H1 (cell line): Measurements from ENCODE around the gene NRXN3. TPM values are rescaled to one million over a fixed set of nuclear protein-coding genes. Genes with fewer than 3 reads are reported as not detected.

Experiments used
- CTCF ChIA-PET: fragments of 300-600 bp; sonication (Branson Sonifier 250); formaldehyde crosslinking; loops from one replicate; lab custom pipeline; 2021; ENCODE audit not compliant: partially characterized antibody; lab: Charles Lee
- POLR2A ChIA-PET: fragments of 300-600 bp; sonication (Branson Sonifier 250); formaldehyde crosslinking; loops from one replicate; lab custom pipeline; 2021; ENCODE audit warnings: inconsistent platforms; ENCODE audit not compliant: partially characterized antibody; lab: Charles Lee
- DNase-seq, 2 experiments: peaks; one replicate each; pipeline versions ENCODE4 v3.0.0 to v3.0.0-alpha.2; 2010 to 2022; ENCODE audit warnings: low spot score in 2 of 2, low read depth in 1 of 2, mixed read lengths in 1 of 2
- FAIRE-seq: peaks from 2 replicates; lab custom pipeline; 2011; peaks lifted over from hg19 to GRCh38; lab: Jason Lieb, UNC
- H2AFZ ChIP-seq: 2 replicates; pipeline ENCODE4 v1.8.1; 2012; ENCODE audit warnings: low read length, inconsistent platforms
- H2AK5ac ChIP-seq: 2 replicates; pipeline ENCODE4 v1.6.1; 2013; ENCODE audit warnings: low read depth, low read length
- H2BK120ac ChIP-seq: replicated peaks from 2 replicates; pipeline ENCODE3; 2013; ENCODE audit warnings: low read depth, low read length, inconsistent platforms
- H2BK12ac ChIP-seq: 2 replicates; pipeline ENCODE4 v1.6.1; 2013; ENCODE audit warnings: low read depth, low read length
- H2BK15ac ChIP-seq: 2 replicates; pipeline ENCODE4 v1.6.1; 2013; ENCODE audit warnings: low read length
- H2BK20ac ChIP-seq: 2 replicates; pipeline ENCODE4 v1.6.1; 2013; ENCODE audit warnings: low read length
- H2BK5ac ChIP-seq: 2 replicates; pipeline ENCODE4 v1.6.1; 2013; ENCODE audit warnings: low read depth, low read length
- H3K14ac ChIP-seq: 2 replicates; pipeline ENCODE4 v1.6.1; 2013; ENCODE audit warnings: inconsistent platforms; ENCODE audit not compliant: insufficient read length
- H3K18ac ChIP-seq: 2 replicates; pipeline ENCODE4 v1.6.1; 2013; ENCODE audit warnings: low read length; ENCODE audit errors: extremely low read depth
- H3K23ac ChIP-seq: 2 replicates; pipeline ENCODE4 v1.6.1; 2013; ENCODE audit warnings: inconsistent platforms; ENCODE audit not compliant: insufficient read length
- H3K23me2 ChIP-seq: 2 replicates; pipeline ENCODE4 v1.6.1; 2013; ENCODE audit warnings: low read depth, low read length
- H3K27ac ChIP-seq: 2 replicates; pipeline ENCODE4 v1.6.1; 2011; ENCODE audit warnings: low read depth, low read length, inconsistent platforms
- H3K27me3 ChIP-seq, 4 experiments: replicated peaks in 1 of 4; 1 replicate in 1 of 4; 2 replicates in 3 of 4; pipeline versions ENCODE4 v1.6.1 to v1.8.1; 2011 to 2013; ENCODE audit warnings: low read length in 3 of 4, mild to moderate bottlenecking in 3 of 4, inconsistent platforms in 2 of 4, mixed read lengths in 2 of 4, moderate library complexity in 1 of 4; ENCODE audit not compliant: control insufficient read depth in 3 of 4, insufficient read depth in 3 of 4; ENCODE audit errors: extremely low read depth in 1 of 4
- H3K36me3 ChIP-seq, 4 experiments: 2 replicates each; pipeline versions ENCODE4 v1.6.1 to v1.8.1; 2011 to 2013; ENCODE audit warnings: mild to moderate bottlenecking in 4 of 4, low read length in 3 of 4, moderate library complexity in 2 of 4, control low read depth in 1 of 4, inconsistent platforms in 1 of 4; ENCODE audit not compliant: insufficient read depth in 4 of 4, control insufficient read depth in 2 of 4
- H3K4ac ChIP-seq: replicated peaks from 2 replicates; pipeline ENCODE3; 2013; ENCODE audit warnings: low read length, low read depth, mixed read lengths, inconsistent platforms; ENCODE audit not compliant: insufficient read length
- H3K4me1 ChIP-seq, 4 experiments: replicated peaks in 1 of 4; 1 replicate in 1 of 4; 2 replicates in 3 of 4; pipeline versions ENCODE4 v1.6.1 to v1.8.1; 2011 to 2013; ENCODE audit warnings: low read length in 3 of 4, inconsistent platforms in 2 of 4, mixed read lengths in 1 of 4; ENCODE audit not compliant: insufficient read depth in 4 of 4, control insufficient read depth in 3 of 4
- H3K4me2 ChIP-seq, 2 experiments: 2 replicates each; pipeline versions ENCODE4 v1.6.1 to v1.8.1; 2011 to 2013; ENCODE audit warnings: low read depth in 2 of 2, low read length in 2 of 2, control low read depth in 1 of 2, inconsistent platforms in 1 of 2, mild to moderate bottlenecking in 1 of 2; ENCODE audit not compliant: insufficient read depth in 1 of 2
- H3K4me3 ChIP-seq, 4 experiments: fragments of 200-600, 300-600 bp in 1 of 4; sonication (generic), shearing (Covaris generic), sonication (Bioruptor Twin) in 1 of 4; 2 replicates each; pipeline versions ENCODE4 v1.5.1 to v1.8.1; 2011 to 2016; ENCODE audit warnings: low read length in 4 of 4, low read depth in 3 of 4, control low read depth in 2 of 4, inconsistent platforms in 2 of 4, mild to moderate bottlenecking in 2 of 4, mixed read lengths in 1 of 4, moderate library complexity in 1 of 4; ENCODE audit not compliant: insufficient read depth in 2 of 4; ENCODE audit errors: extremely low read depth in 1 of 4
- H3K56ac ChIP-seq: replicated peaks from 2 replicates; pipeline ENCODE3; 2013; ENCODE audit warnings: low read depth, mild to moderate bottlenecking, mixed read lengths, low read length, inconsistent platforms; ENCODE audit not compliant: insufficient read length
- H3K79me1 ChIP-seq: 2 replicates; pipeline ENCODE4 v1.6.1; 2013; ENCODE audit warnings: low read depth, low read length, control low read depth
- H3K79me2 ChIP-seq, 2 experiments: 2 replicates each; pipeline versions ENCODE4 v1.6.1 to v1.8.1; 2012 to 2013; ENCODE audit warnings: low read length in 2 of 2, mild to moderate bottlenecking in 2 of 2, inconsistent platforms in 1 of 2; ENCODE audit not compliant: insufficient read depth in 2 of 2, control insufficient read depth in 1 of 2
- H3K9ac ChIP-seq, 4 experiments: replicated peaks in 1 of 4; 1 replicate in 1 of 4; 2 replicates in 3 of 4; pipeline versions ENCODE4 v1.6.1 to v1.8.1; 2011 to 2013; ENCODE audit warnings: low read depth in 3 of 4, low read length in 3 of 4, control low read depth in 2 of 4, mild to moderate bottlenecking in 2 of 4, moderate library complexity in 2 of 4, inconsistent platforms in 1 of 4; ENCODE audit errors: extremely low read depth in 1 of 4
- H3K9me3 ChIP-seq, 2 experiments: 2 replicates each; pipeline versions ENCODE4 v1.6.1 to v1.8.1; 2012 to 2013; ENCODE audit warnings: mild to moderate bottlenecking in 2 of 2, moderate library complexity in 2 of 2, control low read depth in 1 of 2, inconsistent platforms in 1 of 2, low read depth in 1 of 2, low read length in 1 of 2, mixed read lengths in 1 of 2; ENCODE audit not compliant: insufficient read depth in 2 of 2
- H4K20me1 ChIP-seq, 2 experiments: replicated peaks in 1 of 2; 2 replicates each; pipeline versions ENCODE3 to v1.8.1; 2011 to 2013; ENCODE audit warnings: inconsistent platforms in 2 of 2, low read length in 2 of 2, mild to moderate bottlenecking in 1 of 2; ENCODE audit not compliant: insufficient read depth in 2 of 2, control insufficient read depth in 1 of 2
- H4K5ac ChIP-seq: 2 replicates; pipeline ENCODE4 v1.6.1; 2013; ENCODE audit warnings: low read length, low read depth, mixed read lengths, inconsistent platforms; ENCODE audit not compliant: insufficient read length
- H4K8ac ChIP-seq: 2 replicates; pipeline ENCODE4 v1.8.0; 2013; ENCODE audit warnings: mild to moderate bottlenecking, moderate library complexity, low read length, inconsistent platforms; ENCODE audit not compliant: insufficient read depth; ENCODE audit errors: extremely low read depth
- H4K91ac ChIP-seq: replicated peaks from 2 replicates; pipeline ENCODE3; 2013; ENCODE audit warnings: low read length, mixed read lengths, inconsistent platforms; ENCODE audit not compliant: insufficient read length
- EZH2 ChIP-seq: fragments of 200-600 bp; sonication (generic); IDR thresholded peaks from 2 replicates; pipeline ENCODE4 v1.7.1; 2012; ENCODE audit warnings: low read depth, mild to moderate bottlenecking, moderate library complexity, low read length, inconsistent platforms; ENCODE audit not compliant: severe bottlenecking
- GABPA ChIP-seq: IDR thresholded peaks from 2 replicates; pipeline ENCODE4 v1.6.1; 2011; ENCODE audit warnings: mild to moderate bottlenecking, low read length, moderate library complexity, borderline replicate concordance; ENCODE audit not compliant: insufficient read depth
- GTF2F1 ChIP-seq: IDR thresholded peaks from 2 replicates; pipeline ENCODE4 v1.6.1; 2012; ENCODE audit warnings: low read depth, low read length, improper control_type of control experiment, borderline replicate concordance
- JUN ChIP-seq: IDR thresholded peaks from 2 replicates; pipeline ENCODE4 v1.6.1; 2011; ENCODE audit warnings: low read depth, mild to moderate bottlenecking, improper control_type of control experiment, low read length
- POU5F1 ChIP-seq: IDR thresholded peaks from 2 replicates; pipeline ENCODE4 v1.6.1; 2011; ENCODE audit warnings: low read depth, mild to moderate bottlenecking, low read length, moderate library complexity
- SIN3A ChIP-seq, 2 experiments: IDR thresholded peaks in 1 of 2; conservative IDR thresholded peaks in 1 of 2; 2 replicates each; pipeline ENCODE4 v1.6.1; 2011 to 2012; ENCODE audit warnings: low read length in 2 of 2, improper control_type of control experiment in 1 of 2, low read depth in 1 of 2, mild to moderate bottlenecking in 1 of 2
- SP2 ChIP-seq: IDR thresholded peaks from 2 replicates; pipeline ENCODE4 v1.6.1; 2012; ENCODE audit warnings: mild to moderate bottlenecking, low read length, inconsistent platforms
- TAF7 ChIP-seq: optimal IDR thresholded peaks from 2 replicates; pipeline ENCODE3; 2011; ENCODE audit warnings: low read depth, mild to moderate bottlenecking, inconsistent platforms, low read length, moderate library complexity, borderline replicate concordance
- TCF12 ChIP-seq: IDR thresholded peaks from 2 replicates; pipeline ENCODE4 v1.6.1; 2011; ENCODE audit warnings: low read depth, mild to moderate bottlenecking, low read length
- TEAD4 ChIP-seq: IDR thresholded peaks from 2 replicates; pipeline ENCODE4 v1.6.1; 2012; ENCODE audit warnings: low read depth, low read length, inconsistent platforms, mixed read lengths
- WGBS, 2 experiments: shearing (Covaris generic) in 1 of 2; methylation state at CpG; one replicate each; pipeline versions ENCODE4 v1.1.6 to v1.1.7; 2013 to 2015; ENCODE audit warnings: low lambda C conversion rate in 2 of 2, mixed read lengths in 2 of 2, inconsistent platforms in 1 of 2, low coverage in 1 of 2, missing lambda C conversion rate in 1 of 2; ENCODE audit not compliant: insufficient replicate concordance in 2 of 2, insufficient coverage in 1 of 2, insufficient read length in 1 of 2; ENCODE audit errors: extremely low coverage in 1 of 2, missing lambda C conversion rate in 1 of 2; 5-methylcytosine and 5-hydroxymethylcytosine counted together
- polyA plus RNA-seq, 7 experiments: library from polyadenylated mRNA; depleted of rRNA in 3 of 7; stranded (reverse) in 5 of 7; unstranded in 2 of 7; fragments of >200 nt in 5 of 7; fragments of 200-250 nt in 2 of 7; gene quantifications; 1 replicate in 5 of 7; 2 replicates in 1 of 7; 4 replicates in 1 of 7; pipeline versions ENCODE4 v1.2.1 to v1.2.3, GENCODE V29; 2011 to 2013; ENCODE audit warnings: missing spikeins in 2 of 7, mixed read lengths in 2 of 7
- total RNA-seq: library from RNA; stranded (reverse); fragmentation: NEBNext Ultra II Directional; extraction: Animal tissue kit (Norgen Biotek cat#: 25700); gene quantifications from 2 replicates; pipeline ENCODE4 v1.2.1, GENCODE V29; 2021

Gene NRXN3
- total and polyA plus RNA-seq, 2 of the 8 experiments (the other 6 are each of a cell fraction or from before 2014, with no cell fraction given): 2.6 to 4.1 TPM

DNA sequence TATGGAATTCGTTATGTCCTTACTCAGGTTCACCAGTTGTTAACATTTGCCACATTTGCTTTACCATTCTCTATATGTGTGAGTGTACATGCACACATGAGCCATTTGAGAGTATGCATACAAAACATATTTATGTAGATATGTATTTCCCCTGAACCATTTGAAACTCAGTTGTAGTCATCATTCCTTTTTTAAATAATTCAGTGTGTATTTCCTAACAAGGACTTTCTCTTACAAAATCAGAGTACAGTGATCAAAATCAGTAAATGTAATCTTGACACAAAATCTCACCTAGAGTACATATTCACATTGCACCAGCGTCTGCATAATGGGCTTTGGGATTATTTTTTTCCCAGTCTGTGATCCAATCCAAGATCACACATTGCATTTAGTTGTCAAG lies 1656.2 kb downstream of the NRXN3 start:
- FAIRE-seq (no peak), DNase-seq (no peak)
- H4K8ac ChIP-seq: no peak overlapping the region
- peaks cover 0 to 9% (median 0%) of the 10 kb centered on the region in 4 experiments; a peak in 1 of 7 replicates for H3K4me1 ChIP-seq
- no peaks in the 10 kb centered on the region for H4K20me1 ChIP-seq
- H3K4me2 ChIP-seq: no peak overlapping the region
- 90% methylated on average over 2 of the region's 2 CpGs; no CpG with 5 or more reads in 1 of the 2 experiments for WGBS, 2 experiments
- peaks cover 0 to 2% (median 0%) of the 10 kb centered on the region in 4 experiments; a peak in 1 of 7 replicates for H3K27me3 ChIP-seq
- H3K23me2 ChIP-seq: no peaks in the 10 kb centered on the region
- no peak overlapping the region for H3K18ac ChIP-seq
- H3K27ac ChIP-seq: no peak overlapping the region
- no peak overlapping the region for H3K4me3 ChIP-seq
- H3K23ac ChIP-seq: no peak overlapping the region
- no peak overlapping the region for H3K9ac ChIP-seq
- H3K4ac ChIP-seq: no peak overlapping the region
- H4K91ac ChIP-seq: no peak overlapping the region
- CTCF ChIA-PET: interaction anchor here (1.8 kb wide), 1 partner anchor 17 kb away, joined by 4 read pairs; no protein-coding TSS in a partner anchor
- H4K5ac ChIP-seq: no peak overlapping the region
- H2BK5ac ChIP-seq: no peak overlapping the region
- no peaks in the 10 kb centered on the region for H3K79me1 ChIP-seq
- H3K14ac ChIP-seq: no peak overlapping the region
- no peak overlapping the region for H2BK12ac ChIP-seq
- no peak overlapping the region for H2BK120ac ChIP-seq
- no peak overlapping the region for H2BK20ac ChIP-seq
- H2AFZ ChIP-seq: no peak overlapping the region
- H2BK15ac ChIP-seq: no peak overlapping the region
- POLR2A ChIA-PET: no interaction called here
- no peaks in the 10 kb centered on the region for H3K36me3 ChIP-seq
- no peaks in the 10 kb centered on the region for H3K79me2 ChIP-seq
- no peak for TF ChIP-seq POU5F1
- TF ChIP-seq GABPA: no peak
- TF ChIP-seq SP2: no peak
- TF ChIP-seq EZH2: no peak
- no peak for TF ChIP-seq GTF2F1
- no peak for TF ChIP-seq TCF12
- no peak for TF ChIP-seq TAF7
- no peak for TF ChIP-seq TEAD4
- no peak for TF ChIP-seq SIN3A (conservative IDR thresholded peaks at IDR 0.05 in 1 of 2, IDR thresholded peaks at IDR 0.05 in 1 of 2; ENCODE audit: low read depth in 1 of 2, low read length in 2 of 2)
- TF ChIP-seq JUN: no peak
- no peak overlapping the region for H3K56ac ChIP-seq
- H3K9me3 ChIP-seq: no peaks in the 10 kb centered on the region
- no peak overlapping the region for H2AK5ac ChIP-seq
